GM13976 (cell line): ENCODE data around the gene ANKRD11.

ENCODE experiments used
- DNase-seq: peaks from one replicate; pipeline ENCODE4 v3.0.0; 2012; ENCODE audit warnings: low spot score
- CTCF ChIP-seq: IDR thresholded peaks from 2 replicates; pipeline ENCODE4 v1.5.1; 2012; ENCODE audit warnings: borderline replicate concordance, mild to moderate bottlenecking; ENCODE audit not compliant: insufficient read depth; ENCODE audit errors: extremely low read depth, missing control alignments, control extremely low read depth
- in situ Hi-C: fragments of 300-500 bp; cut with MboI; formaldehyde crosslinking; loops from one replicate; pipeline ENCODE4 v1.12.0; 2022; ENCODE audit warnings: low sequenced_read_pairs, mixed read lengths, inconsistent platforms; ENCODE audit not compliant: unreplicated experiment

ANKRD11 gene

GRCh38 chr16:89519881-89520280 is 29.5 kb upstream of the ANKRD11 start:
- DNase-seq: no peak
- no peak for TF ChIP-seq CTCF
- in situ Hi-C loops: no loop called here

- no peak for TF ChIP-seq CTCF
- in situ Hi-C loops: no loop called here
- no peak for DNase-seq
These were observed 26.8 kb upstream of the ANKRD11 start for GRCh38 chr16:89517128-89517527.

- in situ Hi-C loops: no loop called here
- no peak for TF ChIP-seq CTCF
- no peak for DNase-seq
These were observed 22.1 kb upstream of the ANKRD11 start for GRCh38 chr16:89512453-89512852.

- no peak for TF ChIP-seq CTCF
- no peak for DNase-seq
- in situ Hi-C loops: no loop called here
These were observed 21.0 kb upstream of the ANKRD11 start for GRCh38 chr16:89511374-89511773.

- in situ Hi-C loops: no loop called here
- TF ChIP-seq CTCF: no peak
- no peak for DNase-seq
These were observed 20.2 kb upstream of the ANKRD11 start for GRCh38 chr16:89510526-89510925.

- in situ Hi-C loops: no loop called here
- peak; percentile 99 for DNase-seq
- no peak for TF ChIP-seq CTCF
These were observed 17.7 kb upstream of the ANKRD11 start, which contains the start of gene SPG7 for GRCh38 chr16:89507834-89508590. TSS of gene SPG7 (plus strand) at chr16:89508403. CDS start at chr16:89508418, 15 bp downstream.
